ENCODE results near the gene DRG1.
"Not testable (repeated sequence)": the region's sequence is repeated elsewhere in the genome, so short reads cannot be mapped to it uniquely, and the experiment has no call there.

Gene DRG1, protein sequence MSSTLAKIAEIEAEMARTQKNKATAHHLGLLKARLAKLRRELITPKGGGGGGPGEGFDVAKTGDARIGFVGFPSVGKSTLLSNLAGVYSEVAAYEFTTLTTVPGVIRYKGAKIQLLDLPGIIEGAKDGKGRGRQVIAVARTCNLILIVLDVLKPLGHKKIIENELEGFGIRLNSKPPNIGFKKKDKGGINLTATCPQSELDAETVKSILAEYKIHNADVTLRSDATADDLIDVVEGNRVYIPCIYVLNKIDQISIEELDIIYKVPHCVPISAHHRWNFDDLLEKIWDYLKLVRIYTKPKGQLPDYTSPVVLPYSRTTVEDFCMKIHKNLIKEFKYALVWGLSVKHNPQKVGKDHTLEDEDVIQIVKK

DNA sequence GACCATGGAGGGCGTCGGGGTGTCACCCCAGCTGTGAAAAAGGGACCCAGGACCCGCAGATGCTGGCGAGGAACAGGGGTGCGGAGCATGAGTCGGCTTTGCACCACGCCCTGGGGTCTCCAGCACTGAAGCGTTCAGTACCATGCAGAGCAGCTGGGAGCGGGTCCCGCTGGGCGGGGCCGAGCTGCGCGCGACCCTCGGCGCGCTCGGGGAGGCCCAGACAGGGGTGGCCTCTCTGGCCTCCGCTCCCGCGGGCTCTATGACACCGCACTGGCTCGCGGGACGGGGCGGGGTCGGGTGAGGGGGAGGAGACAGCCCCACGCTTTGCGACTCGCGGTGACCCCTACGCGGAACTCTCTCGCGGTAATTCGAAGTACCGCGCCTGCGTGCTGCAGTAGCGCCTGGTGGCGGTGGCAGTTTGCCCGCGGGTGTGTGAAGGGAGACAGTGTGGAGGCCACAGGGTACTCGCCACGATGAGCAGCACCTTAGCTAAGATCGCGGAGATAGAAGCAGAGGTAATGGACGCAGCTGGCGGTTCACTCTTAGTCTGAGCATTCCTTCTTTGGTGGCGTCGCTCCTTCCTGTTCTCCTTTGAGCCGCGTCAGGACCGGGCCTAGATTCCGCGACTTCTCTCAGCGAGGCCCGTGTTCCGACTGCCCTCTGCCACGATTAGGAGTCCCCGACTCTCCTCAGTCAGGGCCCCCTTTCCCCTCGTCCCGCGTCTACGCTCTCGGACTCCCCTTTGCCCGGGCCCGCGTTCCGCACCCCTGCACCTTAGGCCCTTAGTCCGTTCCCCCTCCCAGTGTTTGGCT lies at the start of gene DRG1:
Gene DRG1 (plus strand): TSS at position 394 of the 812 bp plus-strand sequence. CDS start 80 bp downstream, at position 474.
- DNase-seq (ENCODE audit: low spot score) = peak; percentile 99

DNA sequence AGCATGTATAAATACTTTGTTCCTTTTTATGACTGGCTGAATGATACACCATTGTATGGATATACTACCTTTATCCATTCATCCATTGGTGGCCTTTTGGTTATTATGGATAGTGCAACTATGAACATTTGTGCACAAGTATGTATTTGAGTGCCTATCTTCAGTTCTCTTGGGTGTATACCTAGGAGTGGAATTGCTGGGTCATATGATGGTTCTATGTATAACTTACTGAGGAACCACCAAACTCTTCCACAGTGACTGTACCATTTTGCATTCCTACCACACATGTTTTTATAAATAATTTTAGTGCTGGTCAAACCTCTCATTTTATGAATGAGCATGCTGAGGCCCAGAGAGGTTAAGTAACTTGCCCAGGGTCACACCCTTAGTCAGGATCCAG lies 49.4 kb upstream of the DRG1 start:
- DNase-seq (ENCODE audit: low spot score) = no peak

DNA sequence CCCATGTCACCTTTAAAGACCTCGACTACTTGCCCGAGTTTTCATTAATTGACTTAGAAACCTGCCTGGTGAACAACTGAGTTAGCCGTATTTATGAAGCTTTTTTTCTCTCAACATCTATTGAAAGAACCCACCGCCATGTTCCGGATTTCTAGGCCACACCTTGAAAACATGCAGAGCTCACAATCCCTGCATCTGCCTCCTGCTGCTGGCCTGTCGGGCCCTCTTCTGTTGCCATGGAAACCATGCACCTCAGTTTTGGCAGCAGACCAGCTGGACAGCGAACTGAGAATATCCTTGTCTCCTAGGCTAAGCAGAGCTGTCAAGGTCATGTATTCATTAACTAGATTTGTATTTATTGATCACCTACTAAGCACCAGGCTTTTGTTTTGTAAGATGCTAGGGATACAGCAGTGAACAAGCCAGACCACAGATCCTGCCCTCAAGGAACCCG lies 49.0 kb upstream of the DRG1 start:
- peak; percentile 44 for DNase-seq (ENCODE audit: low spot score)

DNA sequence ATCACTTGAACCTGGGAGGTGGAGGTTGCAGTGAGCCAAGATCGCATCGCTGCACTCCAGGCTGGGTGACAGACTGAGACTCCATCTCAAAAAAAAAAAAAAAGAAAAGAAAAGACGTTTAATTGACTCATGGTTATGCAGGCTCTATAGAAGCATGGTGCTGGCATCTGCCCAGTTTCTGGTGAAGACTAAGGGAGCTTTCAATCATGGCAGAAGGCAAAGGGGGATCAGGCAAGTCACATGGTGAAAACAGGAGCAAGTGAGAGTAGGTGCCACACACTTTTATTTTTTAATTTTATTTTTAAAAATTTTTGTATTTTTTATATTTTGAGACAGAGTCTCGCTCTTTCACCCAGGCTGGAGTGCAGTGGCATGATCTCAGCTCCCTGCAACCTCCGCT lies 44.9 kb upstream of the DRG1 start:
- no peak for DNase-seq (ENCODE audit: low spot score)

DNA sequence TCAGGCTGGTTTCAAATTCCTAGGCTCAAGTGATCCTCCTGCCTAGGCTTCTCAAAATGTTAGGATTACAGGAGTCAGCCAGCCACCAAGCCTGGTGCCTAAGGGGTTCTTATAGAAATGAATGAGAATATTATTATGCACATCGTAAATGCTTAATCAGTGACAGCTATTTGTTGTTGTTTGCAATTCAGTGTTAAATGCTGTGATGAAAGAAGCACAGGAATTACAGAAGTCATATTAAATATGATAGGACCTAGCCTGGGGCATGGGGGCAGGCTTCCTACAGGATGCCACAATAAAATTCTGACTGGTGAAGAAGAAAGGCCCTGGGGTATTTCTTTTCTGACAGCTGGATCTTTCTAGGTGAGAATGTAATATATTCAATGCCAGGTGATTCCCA lies 39.4 kb upstream of the DRG1 start:
- DNase-seq (ENCODE audit: low spot score) = no peak

DNA sequence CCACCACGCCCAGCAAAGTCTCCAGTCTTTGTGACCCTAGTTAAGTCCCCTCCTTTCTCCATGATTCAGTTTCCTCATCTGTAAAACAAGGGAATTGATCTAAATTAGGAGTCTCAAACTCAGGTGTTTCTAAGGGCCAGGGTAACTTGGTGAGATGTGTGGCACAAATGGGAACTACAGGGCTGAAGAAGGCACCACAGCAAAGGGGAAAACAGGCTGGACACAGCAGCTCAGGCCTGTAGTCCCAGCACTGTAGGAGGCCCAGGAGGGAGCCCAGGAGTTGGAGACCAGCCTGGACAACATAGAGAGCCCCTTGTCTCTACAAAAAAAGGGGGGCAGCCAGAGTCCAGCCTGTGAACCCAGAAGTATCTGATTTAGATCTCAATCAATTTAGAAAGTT lies 37.7 kb upstream of the DRG1 start:
- DNase-seq (ENCODE audit: low spot score) = no peak

DNA sequence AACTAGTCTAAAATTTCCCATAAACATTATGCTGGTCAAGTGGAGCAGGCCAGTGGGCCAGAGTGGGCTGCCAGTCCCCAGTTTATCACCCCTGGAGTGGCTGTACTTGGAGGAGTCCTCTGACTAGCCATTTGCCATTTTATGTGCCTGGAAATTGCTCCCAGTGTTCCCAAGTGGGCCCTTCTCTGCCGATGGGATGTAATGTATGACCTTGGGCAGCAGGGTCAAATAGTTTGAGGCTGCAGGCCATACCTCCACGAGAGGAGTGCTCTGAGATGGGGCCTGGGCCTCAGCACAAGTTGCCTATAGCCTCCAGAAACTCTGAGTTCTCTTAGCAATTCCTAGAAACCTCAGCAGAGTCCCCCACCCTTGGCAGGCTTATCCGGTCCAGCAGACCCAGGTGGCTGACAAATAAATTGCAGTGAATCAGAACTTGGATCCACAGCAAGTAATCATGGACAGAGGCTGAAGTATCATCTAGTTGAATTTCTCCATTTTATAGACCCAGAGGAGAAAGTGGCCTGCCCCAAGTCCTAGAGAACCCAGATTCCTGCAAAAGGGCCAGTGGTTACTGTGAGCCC lies 35.4 kb upstream of the DRG1 start:
- no peak for DNase-seq (ENCODE audit: low spot score)

DNA sequence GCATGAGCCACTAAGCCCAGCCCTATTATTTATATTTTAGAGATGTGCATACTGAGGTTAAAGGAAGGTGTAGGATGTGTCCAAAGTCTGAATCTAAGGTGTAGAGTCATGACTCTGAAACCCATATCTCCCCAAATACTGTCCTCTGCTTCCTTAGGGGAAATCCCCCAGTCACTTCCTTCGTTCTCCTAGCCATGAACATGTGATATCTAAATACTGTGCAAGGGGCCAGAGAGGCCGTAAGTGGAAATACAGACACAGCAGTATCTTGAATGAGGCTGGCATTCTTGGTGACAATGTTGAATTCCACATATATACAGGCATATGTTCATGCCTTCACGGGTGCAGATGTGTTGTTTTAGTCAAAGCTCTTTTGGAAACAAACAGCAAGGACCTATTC lies 32.0 kb upstream of the DRG1 start:
- no peak for DNase-seq (ENCODE audit: low spot score)

DNA sequence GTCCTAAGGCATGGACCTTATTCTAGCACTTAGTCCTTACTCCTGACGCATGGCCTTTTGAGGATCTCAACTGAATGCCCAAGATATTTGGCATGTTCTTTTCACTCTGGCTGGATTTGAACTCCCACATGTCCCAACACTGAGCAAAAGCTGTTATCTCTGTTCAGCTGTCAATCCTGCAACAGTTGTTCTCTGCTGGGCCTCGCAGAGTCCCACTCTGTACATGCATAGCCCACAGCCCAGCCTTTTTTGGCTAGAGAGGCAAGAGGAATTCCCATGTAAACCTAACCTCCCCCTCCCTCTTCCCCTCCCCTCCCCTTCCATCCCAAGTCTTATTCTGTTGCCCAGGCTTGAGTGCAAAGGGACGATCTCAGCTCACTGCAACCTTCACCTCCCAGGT lies 21.8 kb upstream of the DRG1 start:
- DNase-seq (ENCODE audit: low spot score) = no peak

DNA sequence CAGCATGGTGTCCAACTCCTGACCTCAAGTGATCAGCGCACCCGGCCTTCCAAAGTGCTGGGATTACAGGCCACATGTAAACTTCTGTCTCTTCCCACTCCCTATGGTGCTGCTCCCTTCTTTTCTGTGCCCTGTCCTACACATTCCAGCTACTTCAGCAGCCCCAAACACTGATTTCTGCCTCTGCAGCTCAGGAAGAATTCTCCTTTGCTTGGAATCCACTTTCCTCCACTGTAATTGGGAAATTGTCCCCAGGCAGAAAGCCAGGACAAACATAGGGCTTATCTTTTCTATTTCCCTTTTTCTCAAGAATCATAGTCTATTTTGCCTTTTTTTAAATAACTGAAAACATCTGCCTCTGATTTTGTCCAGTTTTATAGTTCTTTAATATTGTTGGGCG lies 21.3 kb upstream of the DRG1 start:
- no peak for DNase-seq (ENCODE audit: low spot score)

DNA sequence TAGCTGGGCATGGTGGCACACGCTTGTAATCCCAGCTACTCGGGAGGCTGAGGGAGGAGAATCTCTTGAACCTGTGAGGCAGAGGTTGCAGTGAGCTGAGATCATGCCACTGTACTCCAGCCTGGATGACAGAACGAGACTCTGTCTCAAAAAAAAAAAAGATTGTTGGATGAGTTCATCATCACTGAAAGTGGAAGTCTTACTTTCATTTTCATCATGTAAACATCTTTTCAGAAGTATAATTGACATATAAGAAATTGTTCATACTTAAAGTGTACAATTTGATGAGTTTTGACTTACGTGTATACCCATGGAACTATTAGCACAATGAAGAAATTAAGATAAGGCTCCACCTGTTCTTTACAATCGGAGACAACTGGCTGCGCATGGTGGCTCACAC lies 20.8 kb upstream of the DRG1 start:
- DNase-seq (ENCODE audit: low spot score) = not testable (repeated sequence)

DNA sequence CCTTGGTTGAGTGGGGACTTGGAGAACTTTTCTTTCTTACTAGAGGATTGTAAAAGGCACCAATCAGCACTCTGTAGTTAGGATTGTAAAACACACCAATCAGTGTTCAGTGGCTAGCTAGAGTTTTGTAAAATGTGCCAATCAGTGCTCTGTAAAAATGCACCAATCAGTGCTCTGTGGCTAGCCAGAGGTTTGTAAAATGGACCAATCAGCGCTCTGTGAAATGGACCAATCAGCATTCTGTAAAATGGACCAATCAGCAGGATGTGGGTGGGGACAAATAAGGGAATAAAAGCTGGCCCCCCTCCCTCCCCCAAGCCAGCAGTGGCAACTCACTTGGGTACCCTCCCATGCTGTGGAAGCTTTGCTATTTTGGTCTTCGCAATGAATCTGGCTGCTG lies 5.5 kb upstream of the DRG1 start:
- DNase-seq (ENCODE audit: low spot score) = no peak

DNA sequence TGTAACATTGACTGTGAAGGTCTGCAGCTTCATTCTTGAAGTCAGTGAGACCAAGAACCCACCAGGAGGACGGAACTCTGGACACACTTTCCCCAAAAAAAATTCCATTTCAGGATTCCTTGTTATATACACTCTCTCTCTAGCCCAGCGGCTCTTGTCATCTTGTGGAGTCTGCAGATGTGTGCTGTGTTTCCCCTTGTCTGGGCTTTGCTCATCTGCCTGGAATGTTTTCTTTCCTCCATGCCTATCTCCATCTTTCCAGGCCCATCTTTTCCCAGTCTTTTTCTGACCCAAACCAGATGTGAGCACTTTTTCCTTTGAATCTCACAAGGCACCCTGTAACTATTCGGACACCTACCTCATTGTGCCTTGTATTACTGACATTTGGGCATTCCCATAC lies 5.1 kb upstream of the DRG1 start:
- no peak for DNase-seq (ENCODE audit: low spot score)

DNA sequence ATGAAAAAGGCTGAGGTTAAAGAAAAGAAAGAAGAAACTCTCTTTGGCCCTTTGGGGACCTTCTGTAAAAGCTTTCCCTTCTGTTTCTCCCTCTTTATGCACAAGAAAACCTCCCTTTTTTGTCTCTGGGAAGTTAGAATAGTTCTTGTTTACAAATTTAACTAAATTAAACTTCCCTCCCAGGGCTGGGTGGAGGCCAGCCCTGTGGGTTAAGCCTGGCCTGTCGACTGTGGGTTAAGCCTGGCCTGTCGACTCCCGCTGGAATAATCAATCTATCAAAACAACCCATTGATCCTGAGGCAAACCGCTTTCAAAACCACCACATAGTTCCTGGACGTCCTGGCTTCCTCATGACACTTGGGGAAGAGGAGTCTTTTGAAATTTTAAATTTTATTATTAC lies 1.2 kb upstream of the DRG1 start:
- no peak for DNase-seq (ENCODE audit: low spot score)

DNA sequence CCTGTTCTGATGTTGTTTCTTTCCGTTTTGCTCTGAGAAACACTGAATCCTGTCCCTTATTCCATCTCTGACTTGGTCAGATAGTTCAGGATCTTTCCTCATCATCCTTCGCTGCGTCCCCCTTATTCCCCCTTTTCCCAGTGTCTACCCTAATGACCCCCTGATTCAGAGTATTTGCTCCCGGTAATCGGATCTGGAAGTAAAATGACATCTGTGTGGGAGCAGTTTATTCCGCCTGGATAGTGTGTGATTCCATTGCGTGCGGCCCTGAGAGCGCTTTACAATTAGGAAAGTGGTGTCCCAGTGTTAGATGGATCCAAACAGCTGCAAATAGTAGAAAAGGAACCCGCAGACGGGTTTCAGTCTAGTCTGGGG lies 606 bp downstream of the DRG1 start:
- DNase-seq (ENCODE audit: low spot score) = peak; percentile 20

DNA sequence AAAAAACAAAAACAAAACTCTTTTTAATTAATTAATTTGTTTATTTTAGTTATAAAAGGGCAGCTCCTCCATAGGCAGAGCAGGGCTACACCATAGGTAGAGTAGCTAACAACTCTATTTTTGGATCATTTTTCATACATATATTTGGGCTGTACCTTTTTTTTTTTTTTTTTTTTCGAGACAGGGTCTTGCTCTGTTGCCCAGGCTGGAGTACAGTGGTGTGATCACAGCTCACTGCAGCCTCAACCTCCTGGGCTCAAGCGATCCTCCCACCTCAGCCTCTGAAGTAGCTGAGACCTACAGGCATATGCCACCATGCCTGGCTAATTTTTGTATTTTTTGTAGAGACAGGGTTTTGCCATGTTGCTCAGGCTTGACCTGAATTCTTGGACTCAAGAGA lies 2.9 kb downstream of the DRG1 start:
- DNase-seq (ENCODE audit: low spot score) = not testable (repeated sequence)

DNA sequence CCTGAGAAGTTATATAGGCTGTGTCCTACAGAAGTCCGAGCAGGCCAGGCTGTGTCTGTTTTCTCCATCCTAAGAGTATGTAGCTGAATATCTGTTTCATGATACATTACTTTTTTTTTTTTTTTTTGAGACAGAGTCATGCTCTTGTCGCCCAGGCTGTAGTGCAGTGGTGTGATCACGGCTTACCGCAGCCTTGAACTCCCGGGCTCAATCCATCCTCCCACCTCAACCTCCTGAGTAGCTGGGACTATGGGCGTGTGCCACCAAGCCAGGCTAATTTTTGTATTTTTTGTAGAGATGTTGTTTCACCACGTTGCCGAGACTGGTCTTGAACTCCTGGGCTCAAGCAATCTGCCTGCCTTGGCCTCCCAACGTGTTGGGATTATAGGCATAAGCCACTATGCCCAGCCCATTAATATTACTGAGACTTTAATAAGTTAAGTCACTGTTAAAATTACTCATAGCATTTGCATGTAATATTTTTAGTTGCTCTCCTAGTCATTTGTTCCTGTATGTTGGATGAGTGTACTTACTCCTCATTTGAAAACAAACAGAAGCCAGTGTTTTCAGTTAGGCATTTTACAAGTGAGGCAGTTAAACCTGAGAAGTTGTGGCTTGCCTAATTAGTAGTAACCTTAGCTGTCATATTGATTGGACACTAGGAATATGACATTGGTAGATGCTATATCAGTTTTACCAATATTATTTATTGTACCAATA lies 26.1 kb downstream of the DRG1 start:
- DNase-seq (ENCODE audit: low spot score) = no peak

DNA sequence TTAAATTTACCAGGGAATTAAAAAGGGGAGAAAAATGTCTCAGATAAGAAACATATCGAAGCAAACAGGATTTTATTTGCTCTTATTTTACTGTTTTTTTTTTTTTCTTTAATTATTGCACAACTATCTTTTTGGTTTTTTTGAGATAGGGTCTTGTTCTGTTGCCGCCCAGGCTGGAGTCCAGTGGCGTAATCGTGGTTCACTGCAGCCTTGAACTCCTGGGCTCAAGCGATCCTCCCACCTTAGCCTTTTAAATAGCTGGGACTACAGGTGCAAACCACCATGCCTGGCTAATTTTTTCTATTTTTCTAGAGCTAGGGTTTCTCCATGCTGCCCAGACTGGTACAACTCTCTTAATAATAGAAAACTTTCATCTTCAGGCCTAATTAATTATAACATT lies 32.5 kb downstream of the DRG1 start:
- DNase-seq (ENCODE audit: low spot score) = no peak

DNA sequence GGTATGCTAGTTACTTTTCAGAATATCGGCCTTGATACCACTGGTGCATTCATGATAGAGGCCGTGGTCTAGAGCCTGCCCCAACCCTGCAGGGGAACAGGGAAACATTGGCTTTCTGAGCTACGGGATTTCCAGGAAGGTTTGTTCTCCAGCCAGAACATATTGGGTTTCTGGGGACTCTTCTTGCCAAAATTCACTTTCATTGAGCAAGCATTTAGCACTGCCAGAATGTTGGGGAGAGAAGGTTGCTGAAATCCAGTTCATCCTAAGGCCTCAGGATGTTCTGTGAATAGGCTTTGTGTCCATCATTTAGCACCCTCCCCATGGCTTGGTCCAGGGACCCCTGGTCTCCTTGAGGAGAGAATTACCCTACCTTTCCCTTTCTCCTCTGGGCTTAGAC lies 36.7 kb downstream of the DRG1 start:
- no peak for DNase-seq (ENCODE audit: low spot score)

DNA sequence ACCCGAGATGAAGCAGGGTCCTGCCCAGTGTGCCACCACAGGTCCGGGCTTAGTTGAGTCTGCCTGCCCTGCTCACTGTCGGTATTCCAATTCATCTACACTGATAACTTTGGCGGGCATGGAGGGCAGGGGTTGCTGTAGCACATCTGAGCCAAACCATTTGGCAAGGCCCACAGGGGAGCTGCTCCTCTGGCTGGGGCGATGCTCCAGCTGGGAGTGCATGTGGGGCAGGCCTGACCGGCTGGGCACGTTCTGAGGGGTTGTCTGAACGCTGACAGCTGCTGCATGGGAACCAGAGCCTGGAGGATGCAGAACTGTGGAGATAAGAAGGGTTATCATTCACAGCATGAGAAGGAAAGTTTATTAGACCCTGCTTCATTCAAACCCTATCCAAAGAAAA lies 40.4 kb downstream of the DRG1 start:
- no peak for DNase-seq (ENCODE audit: low spot score)

DNA sequence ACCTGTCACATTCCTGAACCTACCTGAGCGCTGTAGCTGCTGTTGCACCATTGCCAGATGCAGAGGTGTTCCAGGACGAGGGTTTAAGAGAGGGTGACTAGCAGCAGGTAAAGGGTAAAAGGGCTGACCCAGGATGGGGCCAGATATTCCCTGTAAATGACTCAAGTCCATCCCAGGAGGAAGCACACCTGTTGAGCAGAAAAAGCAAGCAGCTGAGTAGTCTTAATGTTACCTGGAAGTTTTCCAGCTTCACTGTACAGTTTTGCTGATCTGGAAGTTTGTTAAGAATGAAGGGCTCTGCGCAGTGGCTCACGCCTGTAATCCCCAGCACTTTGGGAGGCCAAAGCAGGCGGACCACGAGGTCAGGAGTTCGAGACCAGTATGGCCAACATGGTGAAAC lies 41.3 kb downstream of the DRG1 start:
- no peak for DNase-seq (ENCODE audit: low spot score)

DNA sequence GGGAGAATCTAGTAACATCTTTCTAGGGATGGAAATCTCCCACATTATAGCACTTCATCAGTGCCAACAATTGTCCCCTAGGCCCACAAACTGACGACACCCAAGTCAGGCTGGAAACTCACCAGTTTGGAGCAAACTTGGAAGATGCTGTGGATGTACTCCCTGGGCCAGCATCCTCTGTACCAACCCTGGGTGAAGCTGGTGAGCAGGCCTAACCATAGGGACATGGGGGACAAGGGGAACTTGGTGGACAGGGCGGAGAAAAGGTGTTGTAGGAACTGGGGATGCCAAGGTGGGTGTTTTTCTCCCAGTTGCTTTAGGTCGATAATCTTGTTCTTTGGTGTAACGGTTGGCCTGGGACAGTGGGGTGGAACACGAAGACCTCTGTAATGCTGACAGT lies 42.2 kb downstream of the DRG1 start:
- DNase-seq (ENCODE audit: low spot score) = no peak
